B cell (primary cell): Measurements from ENCODE around the gene ST7L. TPM values are rescaled to one million over a fixed set of nuclear protein-coding genes. Genes with fewer than 3 reads are reported as not detected.

Source experiments
- ATAC-seq: fragments of 200-7000 bp; cut with Tn5 transposase; one replicate; pipeline ENCODE4 v1.10.0; 2021; ENCODE audit warnings: low read depth, mild to moderate bottlenecking, moderate number of reproducible peaks, moderate library complexity
- CTCF ChIA-PET: fragments of 350-600 bp; sonication (Branson Sonifier 250); formaldehyde crosslinking; loops from one replicate; lab custom pipeline; 2021; ENCODE audit warnings: antibody characterized with exemption, inconsistent platforms; lab: Charles Lee
- POLR2A ChIA-PET: fragments of 350-600 bp; sonication (Branson Sonifier 250); formaldehyde crosslinking; loops from one replicate; lab custom pipeline; 2021; ENCODE audit warnings: antibody characterized with exemption; lab: Charles Lee
- DNase-seq: peaks from one replicate; pipeline ENCODE4 v3.0.0; 2013
- H2AFZ ChIP-seq: 2 replicates; pipeline ENCODE4 v1.6.1; 2012; ENCODE audit warnings: mild to moderate bottlenecking, low read depth, low read length; ENCODE audit not compliant: insufficient read depth, poor library complexity, severe bottlenecking
- H3K27ac ChIP-seq, 2 donors: 1 replicate in 1 of 2; 2 replicates in 1 of 2; pipeline ENCODE4 v1.5.1; 2012 to 2013; ENCODE audit warnings: low read length in 2 of 2, mild to moderate bottlenecking in 2 of 2, moderate library complexity in 1 of 2
- H3K27me3 ChIP-seq, 4 experiments: fragments of 200-600 bp in 1 of 4; sonication (generic) in 1 of 4; replicated peaks in 1 of 4; 1 replicate in 2 of 4; 2 replicates in 2 of 4; pipeline versions ENCODE4 v1.6.1 to v1.7.0; 2013 to 2016; ENCODE audit warnings: low read length in 3 of 4, mild to moderate bottlenecking in 2 of 4, mixed read lengths in 1 of 4, moderate library complexity in 1 of 4; ENCODE audit not compliant: insufficient read depth in 4 of 4, control insufficient read depth in 3 of 4; ENCODE audit errors: control extremely low read depth in 1 of 4
- H3K36me3 ChIP-seq, 2 experiments: replicated peaks in 1 of 2; 1 replicate in 1 of 2; 2 replicates in 1 of 2; pipeline versions ENCODE4 v1.6.1 to v1.7.1; 2013; ENCODE audit warnings: low read length in 1 of 2; ENCODE audit not compliant: insufficient read depth in 2 of 2, control insufficient read depth in 1 of 2; ENCODE audit errors: control extremely low read depth in 1 of 2, extremely low read depth in 1 of 2
- H3K4me1 ChIP-seq, 2 donors: fragments of 200-600 bp in 1 of 2; sonication (generic) in 1 of 2; 1 replicate in 1 of 2; 2 replicates in 1 of 2; pipeline versions ENCODE4 v1.5.1 to v1.6.1; 2013 to 2017; ENCODE audit warnings: low read length in 2 of 2; ENCODE audit not compliant: control insufficient read depth in 2 of 2, insufficient read depth in 2 of 2
- H3K4me2 ChIP-seq: replicated peaks from 2 replicates; pipeline ENCODE3; 2012; ENCODE audit warnings: mild to moderate bottlenecking, low read depth, low read length; ENCODE audit not compliant: poor library complexity, severe bottlenecking
- H3K4me3 ChIP-seq, 5 experiments: fragments of 200-600 bp in 1 of 5; sonication (generic) in 1 of 5; 1 replicate in 3 of 5; 2 replicates in 2 of 5; pipeline versions ENCODE4 v1.5.1 to v1.7.0; 2011 to 2016; ENCODE audit warnings: low read length in 4 of 5, mild to moderate bottlenecking in 4 of 5, low read depth in 2 of 5, control low read depth in 1 of 5, moderate library complexity in 1 of 5; ENCODE audit not compliant: insufficient read depth in 1 of 5; ENCODE audit errors: control extremely low read depth in 1 of 5, extremely low read depth in 1 of 5
- H3K79me2 ChIP-seq: fragments of 200-600 bp; sonication (generic); one replicate; pipeline ENCODE4 v1.6.0; 2016; ENCODE audit warnings: low read length; ENCODE audit not compliant: control insufficient read depth, insufficient read depth
- H3K9ac ChIP-seq: fragments of 200-600 bp; sonication (generic); 2 replicates; pipeline ENCODE4 v1.6.1; 2017; ENCODE audit warnings: mild to moderate bottlenecking, low read length, moderate library complexity
- H3K9me3 ChIP-seq, 3 donors: one replicate each; pipeline versions ENCODE4 v1.6.1 to v1.7.1; 2013; ENCODE audit warnings: low read length in 2 of 3; ENCODE audit not compliant: control insufficient read depth in 2 of 3, insufficient read depth in 1 of 3; ENCODE audit errors: control extremely low read depth in 1 of 3
- H4K20me1 ChIP-seq: 2 replicates; pipeline ENCODE4 v1.6.0; 2012; ENCODE audit warnings: mild to moderate bottlenecking, low read length; ENCODE audit not compliant: insufficient read depth, control insufficient read depth, poor library complexity, severe bottlenecking
- H3K27ac Mint-ChIP-seq: one replicate; pipeline ENCODE4 v1.8.0; 2021; ENCODE audit warnings: mixed read lengths
- H3K27me3 Mint-ChIP-seq: one replicate; pipeline ENCODE4 v1.8.0; 2021; ENCODE audit warnings: mixed read lengths
- H3K4me1 Mint-ChIP-seq: one replicate; pipeline ENCODE4 v1.8.0; 2021; ENCODE audit warnings: mixed read lengths
- H3K4me3 Mint-ChIP-seq: one replicate; pipeline ENCODE4 v1.8.0; 2021; ENCODE audit warnings: mixed read lengths
- H3K9me3 Mint-ChIP-seq: one replicate; pipeline ENCODE4 v1.8.0; 2022; ENCODE audit warnings: mixed read lengths; ENCODE audit not compliant: insufficient read depth
- CTCF ChIP-seq: fragments of 200-600 bp; IDR thresholded peaks from one replicate; pipeline ENCODE4 v1.8.0; 2022; ENCODE audit warnings: antibody characterized with exemption, mild to moderate bottlenecking
- EZH2 ChIP-seq: IDR thresholded peaks from 2 replicates; pipeline ENCODE4 v1.6.1; 2012; ENCODE audit warnings: borderline replicate concordance, low read depth, mild to moderate bottlenecking, moderate library complexity, low read length; ENCODE audit not compliant: insufficient read depth, poor library complexity, severe bottlenecking
- WGBS: methylation state at CpG from one replicate; pipeline ENCODE4 v1.1.5; 2013; ENCODE audit warnings: missing lambda C conversion rate; ENCODE audit not compliant: insufficient coverage; 5-methylcytosine and 5-hydroxymethylcytosine counted together
- intact Hi-C: fragments of 100-400 bp; cut with micrococcal nuclease; formaldehyde crosslinking; loops from one replicate; pipeline ENCODE4 v1.10.0; 2022
- polyA plus RNA-seq: library from polyadenylated mRNA; depleted of rRNA; stranded (reverse); fragments of >200 nt; gene quantifications from 2 replicates; pipeline ENCODE4 v1.2.3, GENCODE V29; 2012
- total RNA-seq, 2 donors: library from RNA; stranded (reverse); fragments of 120-200 nt in 1 of 2; gene quantifications; 1 replicate in 1 of 2; 2 replicates in 1 of 2; pipeline versions ENCODE4 v1.2.3 to v1.2.4, GENCODE V29; 2013 to 2022

Gene ST7L
- total and polyA plus RNA-seq, 2 donors (not counting 1 experiment from before 2014, with no cell fraction given), result 13.1 to 16.4 TPM

- Histone ChIP-seq H3K4me2 (no peak overlapping the region), H3K4me3 (no peak overlapping the region), H4K20me1 (no peaks in the 10 kb centered on the region), H3K9me3 (no peaks in the 10 kb centered on the region), H3K9ac (no peak overlapping the region), H2AFZ (no peak overlapping the region), H3K27ac (no peak overlapping the region), H3K4me1 (no peaks in the 10 kb centered on the region), H3K79me2 (no peaks in the 10 kb centered on the region), H3K27me3 (no peaks in the 10 kb centered on the region), H3K36me3 (peaks cover 0 to 2% of the 10 kb centered on the region in 2 experiments)
- Mint-ChIP-seq H3K4me1 (no peaks in the 10 kb centered on the region), H3K4me3 (no peak overlapping the region), H3K27ac (no peak overlapping the region), H3K9me3 (no peaks in the 10 kb centered on the region), H3K27me3 (no peaks in the 10 kb centered on the region)
- TF ChIP-seq CTCF, result no peak
- TF ChIP-seq EZH2, result no peak
- WGBS, result 100% methylated on average over 1 of the region's 1 CpG
- intact Hi-C loops, result no loop called here
- ChIA-PET POLR2A (no interaction called here), CTCF (interaction anchor here (0.7 kb wide), 1 partner anchor 91 kb away, joined by 4 read pairs; no protein-coding TSS in a partner anchor)
- no peak for DNase-seq
- no peak for ATAC-seq
These were observed 53.1 kb downstream of the ST7L start for GRCh38 chr1:112565800-112566199.

GRCh38 chr1:112564081-112564480 is 54.9 kb downstream of the ST7L start:
- CTCF ChIA-PET, result no interaction called here
- ATAC-seq, result no peak
- H3K4me1 ChIP-seq, result no peaks in the 10 kb centered on the region
- TF ChIP-seq EZH2, result no peak
- no peak for DNase-seq
- H3K36me3 ChIP-seq, result peaks cover 0 to 2% of the 10 kb centered on the region in 2 experiments
- no peak overlapping the region for H3K4me3 ChIP-seq
- H3K9me3 ChIP-seq, result no peaks in the 10 kb centered on the region
- no peak overlapping the region for H3K27ac Mint-ChIP-seq
- H3K9me3 Mint-ChIP-seq, result no peaks in the 10 kb centered on the region
- WGBS, result no CpG with 5 or more reads among the region's 1 CpG
- POLR2A ChIA-PET, result no interaction called here
- no peaks in the 10 kb centered on the region for H4K20me1 ChIP-seq
- H3K4me1 Mint-ChIP-seq, result no peaks in the 10 kb centered on the region
- no peaks in the 10 kb centered on the region for H3K79me2 ChIP-seq
- no peaks in the 10 kb centered on the region for H3K27me3 ChIP-seq
- H3K4me3 Mint-ChIP-seq, result no peak overlapping the region
- no peak overlapping the region for H3K4me2 ChIP-seq
- no peak overlapping the region for H2AFZ ChIP-seq
- no peak overlapping the region for H3K27ac ChIP-seq
- H3K9ac ChIP-seq, result no peak overlapping the region
- H3K27me3 Mint-ChIP-seq, result no peaks in the 10 kb centered on the region
- intact Hi-C loops, result no loop called here
